Left lung (tissue), 10 donors: ENCODE measurements around the gene SLC41A3. TPM values are rescaled to one million over a fixed set of nuclear protein-coding genes. Genes with fewer than 3 reads are reported as not detected.
A peak's percentile ranks its signal among the peaks of the same experiment; 100 is the strongest.

Source experiments
- ATAC-seq: fragments of 200-7000 bp; cut with Tn5 transposase; one replicate; pipeline ENCODE4 v1.9.1; 2020; ENCODE audit warnings: moderate library complexity
- DNase-seq, 4 donors: peaks; one replicate each; pipeline ENCODE4 v3.0.0-alpha.2; 2013 to 2020
- H3K27ac ChIP-seq, 2 donors: fragments of 200-600 bp; sonication (generic) in 1 of 2; one replicate each; pipeline versions ENCODE4 v1.5.0 to v1.8.0; 2020 to 2021
- H3K27me3 ChIP-seq, 2 donors: fragments of 200-600 bp; sonication (generic) in 1 of 2; one replicate each; pipeline versions ENCODE4 v1.5.0 to v1.8.0; 2020 to 2021
- H3K36me3 ChIP-seq, 2 donors: fragments of 200-600 bp; sonication (generic) in 1 of 2; one replicate each; pipeline versions ENCODE4 v1.5.0 to v1.8.0; 2020 to 2021
- H3K4me1 ChIP-seq, 2 donors: fragments of 200-600 bp; one replicate each; pipeline ENCODE4 v1.8.0; 2021
- H3K4me3 ChIP-seq, 2 donors: fragments of 200-600 bp; sonication (generic) in 1 of 2; one replicate each; pipeline versions ENCODE4 v1.5.0 to v1.8.0; 2020 to 2021; ENCODE audit warnings: mild to moderate bottlenecking in 1 of 2
- H3K9me3 ChIP-seq, 2 donors: fragments of 200-600 bp; sonication (generic) in 1 of 2; one replicate each; pipeline versions ENCODE4 v1.5.0 to v1.8.0; 2020 to 2021
- CTCF ChIP-seq, 2 donors: fragments of 200-600 bp; sonication (generic) in 1 of 2; IDR thresholded peaks; one replicate each; pipeline versions ENCODE4 v1.5.0 to v1.8.0; 2021; ENCODE audit warnings: antibody characterized with exemption in 2 of 2
- intact Hi-C, 2 donors: fragments of 100-400 bp; cut with DNase I; formaldehyde crosslinking; loops; one replicate each; pipeline versions ENCODE4 v1.11.2 to v1.14.2; 2022
- polyA plus RNA-seq, 6 donors: library from polyadenylated mRNA; unstranded; fragments of 120-200 nt; gene quantifications; one replicate each; pipeline ENCODE4 v1.2.1, GENCODE V29; 2013; ENCODE audit not compliant: insufficient read length in 6 of 6
- total RNA-seq, 2 donors: library from RNA; stranded (reverse); fragmentation: NEBNext Ultra II Directional; extraction: Animal tissue kit (Norgen Biotek cat#: 25700); gene quantifications; one replicate each; pipeline ENCODE4 v1.2.1, GENCODE V29; 2021
- donor health status: DM: no; HTN: yes; CAD: no.
- donor health status: DM: no; HTN: no; CAD: no.

Gene SLC41A3
- total and polyA plus RNA-seq, 8 donors = 35.1 to 69.5 (median 59.0) TPM

DNA sequence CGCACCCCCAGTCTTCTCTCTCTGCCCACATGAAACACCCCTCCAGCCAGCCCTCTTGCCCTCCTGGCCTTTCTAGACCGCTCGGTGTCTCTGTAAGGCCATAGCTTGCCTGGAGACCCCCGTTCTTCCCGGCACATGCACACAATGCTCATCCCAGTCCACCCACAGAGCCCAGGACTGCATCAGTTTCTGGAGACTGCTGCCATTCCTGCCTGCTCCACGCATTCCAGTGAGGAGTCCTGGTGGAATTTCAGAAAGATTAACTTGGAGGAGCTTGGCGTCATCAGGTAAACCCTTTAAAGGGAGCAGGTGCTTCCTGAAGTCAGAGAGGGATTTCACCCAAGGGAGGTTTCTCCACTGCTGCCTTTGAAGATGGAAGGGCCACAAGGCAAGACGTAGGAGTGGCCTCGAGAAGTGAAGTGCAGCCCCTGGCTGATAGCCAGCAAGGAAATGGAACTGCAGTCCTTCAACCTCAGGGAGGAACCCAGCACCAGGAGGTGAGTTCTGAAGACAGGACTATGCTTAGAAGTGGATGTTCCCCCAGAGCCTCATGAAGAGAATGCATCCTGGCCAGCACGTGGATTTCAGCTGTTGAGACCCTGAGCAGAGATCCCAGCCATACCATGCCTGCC lies 19.2 kb downstream of the SLC41A3 start:
- no peaks in the 10 kb centered on the region for H3K27me3 ChIP-seq
- H3K4me3 ChIP-seq = no peak overlapping the region
- no peak overlapping the region for H3K27ac ChIP-seq
- ATAC-seq (peak; percentile 76), DNase-seq (peak in 2 of 4 donors; percentile 33 to 71)
- intact Hi-C loops = no loop called here
- no peak for TF ChIP-seq CTCF (IDR thresholded peaks at IDR 0.05)
- no peaks in the 10 kb centered on the region for H3K9me3 ChIP-seq
- no peaks in the 10 kb centered on the region for H3K4me1 ChIP-seq
- peaks cover 0 to 15% of the 10 kb centered on the region in 2 donors for H3K36me3 ChIP-seq

DNA sequence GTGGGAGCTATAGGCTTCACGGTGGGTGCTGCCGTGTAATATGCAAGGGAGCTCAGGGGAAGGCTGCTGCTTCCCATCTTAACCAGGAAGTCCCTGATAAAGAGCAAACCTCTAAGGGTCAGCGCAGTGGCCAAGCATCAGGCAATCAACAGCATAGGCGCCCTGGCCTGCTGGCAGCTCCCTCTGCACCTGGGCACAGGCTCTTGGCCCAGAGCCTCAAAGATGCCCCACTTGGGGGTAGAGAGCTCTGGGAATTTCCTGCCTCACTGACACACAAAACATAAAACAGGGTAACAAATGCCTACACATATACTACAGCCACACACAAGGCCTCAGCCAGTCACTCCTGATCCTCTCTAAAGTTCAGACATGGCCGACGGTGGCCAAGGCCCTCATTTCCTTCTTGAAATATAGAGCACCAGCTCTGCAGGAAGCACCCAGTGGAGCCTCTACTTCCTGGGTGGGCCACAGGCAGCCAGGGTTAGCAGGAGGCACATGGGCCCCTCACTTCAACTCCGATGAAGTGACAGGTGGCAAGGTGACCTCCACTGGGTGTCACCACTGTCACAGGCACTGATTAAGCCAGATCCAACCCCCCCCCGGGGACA lies 20.5 kb downstream of the SLC41A3 start:
- H3K27ac ChIP-seq = no peak overlapping the region
- H3K4me3 ChIP-seq = no peak overlapping the region
- H3K4me1 ChIP-seq = no peaks in the 10 kb centered on the region
- ATAC-seq = no peak
- no peaks in the 10 kb centered on the region for H3K9me3 ChIP-seq
- no peaks in the 10 kb centered on the region for H3K27me3 ChIP-seq
- DNase-seq = no peak
- peaks cover 0 to 15% of the 10 kb centered on the region in 2 donors for H3K36me3 ChIP-seq
- intact Hi-C loops = no loop called here
- no peak for TF ChIP-seq CTCF (IDR thresholded peaks at IDR 0.05)

DNA sequence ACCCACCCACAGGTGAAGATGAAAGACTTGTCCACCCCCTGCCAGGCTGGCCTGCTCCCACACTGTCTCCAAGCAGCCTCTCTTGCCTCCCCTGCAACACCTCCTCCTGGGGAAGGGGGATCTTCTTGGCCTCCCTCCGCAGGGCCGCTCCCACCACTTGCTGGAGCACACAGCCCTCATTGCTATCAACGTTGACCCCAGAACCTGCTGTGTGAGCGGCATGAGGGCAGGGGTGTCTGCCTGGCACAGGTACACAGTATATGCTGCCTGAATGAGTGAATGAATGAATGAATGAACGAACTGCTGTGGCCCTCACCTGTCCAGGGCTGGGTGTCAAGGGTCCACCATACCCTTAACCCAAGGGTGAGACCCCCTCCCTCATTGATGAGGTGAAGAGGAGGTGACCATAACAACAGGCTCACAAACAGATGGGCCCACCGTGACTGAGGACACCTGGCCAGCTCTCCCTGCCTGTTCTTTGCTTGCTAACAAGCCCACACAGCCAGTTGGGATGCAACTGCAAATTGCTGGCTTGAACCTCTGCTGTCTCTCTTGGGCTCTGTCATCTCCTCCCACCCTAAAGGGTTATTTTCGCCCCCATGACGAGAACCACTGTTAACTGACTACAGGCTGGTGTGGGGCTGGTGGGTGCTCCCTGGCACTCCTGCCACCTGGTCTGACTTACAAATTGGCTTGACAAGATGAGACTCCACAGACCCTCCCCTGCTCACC lies 22.5 kb downstream of the SLC41A3 start:
- Histone ChIP-seq H3K4me3 (no peak overlapping the region), H3K27ac (no peak overlapping the region), H3K27me3 (no peaks in the 10 kb centered on the region), H3K9me3 (no peaks in the 10 kb centered on the region), H3K36me3 (peaks cover 0 to 7% of the 10 kb centered on the region in 2 donors), H3K4me1 (no peaks in the 10 kb centered on the region)
- ATAC-seq (no peak), DNase-seq (no peak)
- intact Hi-C loops = no loop called here
- no peak for TF ChIP-seq CTCF (IDR thresholded peaks at IDR 0.05)

GRCh38 chr3:126060613-126061145 lies 23.2 kb downstream of the SLC41A3 start:
- ATAC-seq (no peak), DNase-seq (no peak)
- H3K27ac ChIP-seq = no peak overlapping the region
- H3K4me1 ChIP-seq = no peaks in the 10 kb centered on the region
- intact Hi-C loops = no loop called here
- H3K27me3 ChIP-seq = no peaks in the 10 kb centered on the region
- H3K9me3 ChIP-seq = no peaks in the 10 kb centered on the region
- H3K4me3 ChIP-seq = no peak overlapping the region
- no peak for TF ChIP-seq CTCF (IDR thresholded peaks at IDR 0.05)
- no peaks in the 10 kb centered on the region for H3K36me3 ChIP-seq

DNA sequence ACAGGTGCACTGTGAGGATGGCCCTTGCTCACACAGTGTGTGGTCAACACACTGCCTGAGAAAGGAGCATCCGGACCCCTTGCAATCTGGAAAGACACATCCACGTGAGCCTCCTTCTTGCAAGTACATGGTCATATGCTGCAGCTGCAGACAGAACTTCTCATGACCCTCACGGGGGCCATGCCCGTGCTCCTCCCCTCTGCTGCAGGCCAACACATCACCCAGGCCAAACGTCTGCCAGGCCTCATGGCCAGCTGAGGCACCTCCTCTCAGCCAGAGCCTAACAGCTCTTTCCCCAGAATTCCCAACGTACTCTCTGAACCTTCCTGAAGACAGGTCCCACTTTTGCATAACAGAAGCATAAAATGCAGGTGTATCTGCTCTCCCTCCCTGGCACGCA lies 25.3 kb downstream of the SLC41A3 start:
- ATAC-seq = no peak
- no peak for DNase-seq
- Histone ChIP-seq H3K9me3 (no peaks in the 10 kb centered on the region), H3K27ac (no peak overlapping the region), H3K4me1 (no peaks in the 10 kb centered on the region), H3K4me3 (no peak overlapping the region), H3K36me3 (no peaks in the 10 kb centered on the region), H3K27me3 (no peaks in the 10 kb centered on the region)
- no peak for TF ChIP-seq CTCF (IDR thresholded peaks at IDR 0.05)
- intact Hi-C loops = no loop called here
